ENCODE results near the gene SPARC.

DNA sequence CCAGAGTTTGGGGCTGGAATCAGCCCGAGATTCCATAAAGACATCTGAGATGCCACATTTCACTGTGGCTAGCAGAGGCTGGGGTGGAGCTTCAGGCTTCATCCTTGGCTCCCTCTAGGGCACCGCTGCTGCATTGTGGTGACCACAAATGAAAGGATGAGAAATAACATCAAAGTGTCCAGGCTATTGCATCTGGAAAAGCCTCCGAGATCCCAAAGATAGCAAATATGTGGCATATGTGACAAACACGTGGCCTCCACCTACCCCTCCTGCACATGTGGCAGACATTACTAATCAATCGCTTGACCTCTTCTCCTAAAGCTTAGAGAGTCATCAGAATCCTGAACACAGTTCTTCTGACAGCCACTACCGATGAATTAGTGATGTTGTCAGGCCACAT is 4.5 kb downstream of the SPARC start:
- TF ChIP-seq, protein P1, sequence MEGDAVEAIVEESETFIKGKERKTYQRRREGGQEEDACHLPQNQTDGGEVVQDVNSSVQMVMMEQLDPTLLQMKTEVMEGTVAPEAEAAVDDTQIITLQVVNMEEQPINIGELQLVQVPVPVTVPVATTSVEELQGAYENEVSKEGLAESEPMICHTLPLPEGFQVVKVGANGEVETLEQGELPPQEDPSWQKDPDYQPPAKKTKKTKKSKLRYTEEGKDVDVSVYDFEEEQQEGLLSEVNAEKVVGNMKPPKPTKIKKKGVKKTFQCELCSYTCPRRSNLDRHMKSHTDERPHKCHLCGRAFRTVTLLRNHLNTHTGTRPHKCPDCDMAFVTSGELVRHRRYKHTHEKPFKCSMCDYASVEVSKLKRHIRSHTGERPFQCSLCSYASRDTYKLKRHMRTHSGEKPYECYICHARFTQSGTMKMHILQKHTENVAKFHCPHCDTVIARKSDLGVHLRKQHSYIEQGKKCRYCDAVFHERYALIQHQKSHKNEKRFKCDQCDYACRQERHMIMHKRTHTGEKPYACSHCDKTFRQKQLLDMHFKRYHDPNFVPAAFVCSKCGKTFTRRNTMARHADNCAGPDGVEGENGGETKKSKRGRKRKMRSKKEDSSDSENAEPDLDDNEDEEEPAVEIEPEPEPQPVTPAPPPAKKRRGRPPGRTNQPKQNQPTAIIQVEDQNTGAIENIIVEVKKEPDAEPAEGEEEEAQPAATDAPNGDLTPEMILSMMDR (IDR thresholded peaks at IDR 0.05): no peak
- TF ChIP-seq EZH2 (IDR thresholded peaks at IDR 0.05; ENCODE audit: borderline replicate concordance, insufficient read depth, low read depth, low read length, poor library complexity, severe bottlenecking): no peak

All from B cell (primary cell).